Measurements from ENCODE around the gene TOMM7.

- TF ChIP-seq TAF1 (IDR thresholded peaks at IDR 0.05; ENCODE audit: low read depth, low read length) (no peak), POLR2AphosphoS5 (IDR thresholded peaks at IDR 0.05; ENCODE audit: low read depth, low read length) (no peak), POLR2A (IDR thresholded peaks at IDR 0.05; ENCODE audit: low read depth, low read length) (no peak), SPI1 (IDR thresholded peaks at IDR 0.05; ENCODE audit: low read depth, low read length) (no peak)
These were observed 9.1 kb upstream of the TOMM7 start for GRCh38 chr7:22831602-22832305.
